HG03460 (cell line): ENCODE data around the gene LRRC38.

Experiments
- ATAC-seq: cut with Tn5 transposase; IDR thresholded peaks from one replicate; pipeline ENCODE4 v1.9.1; 2021; ENCODE audit not compliant: unreplicated experiment

LRRC38 gene

DNA sequence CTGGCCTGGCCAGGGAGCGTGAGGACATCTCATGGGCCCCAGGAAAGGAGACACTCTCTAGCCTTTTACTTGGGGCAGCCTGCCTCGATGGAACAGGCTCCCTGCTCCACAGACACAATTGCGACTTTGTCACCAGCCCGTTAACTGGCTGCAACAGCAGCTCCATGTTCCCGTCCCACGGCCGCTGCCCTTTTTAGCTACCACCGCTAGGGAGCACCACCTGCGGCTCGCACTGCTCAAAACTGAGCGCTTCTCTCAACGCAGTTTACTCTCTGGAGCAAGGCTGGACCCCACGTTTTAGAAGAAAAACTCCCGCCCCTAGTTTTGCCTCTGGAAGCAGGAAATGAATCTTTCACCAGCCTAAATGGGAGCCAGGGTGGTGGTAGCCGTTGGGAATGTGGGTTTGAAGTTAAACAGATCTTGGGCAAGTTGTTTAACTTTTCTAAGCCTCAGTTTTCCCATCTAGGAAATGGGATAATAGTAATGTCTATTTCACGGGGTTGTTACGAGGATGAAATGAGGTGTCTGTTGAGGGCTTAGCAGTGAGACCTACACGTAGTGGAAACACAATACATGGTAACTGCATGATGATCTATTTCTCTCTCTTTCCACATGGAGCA lies 3.5 kb upstream of the LRRC38 start:
- ATAC-seq = no peak

GRCh38 chr1:13516606-13517005 lies 2.8 kb upstream of the LRRC38 start:
- no peak for ATAC-seq

DNA sequence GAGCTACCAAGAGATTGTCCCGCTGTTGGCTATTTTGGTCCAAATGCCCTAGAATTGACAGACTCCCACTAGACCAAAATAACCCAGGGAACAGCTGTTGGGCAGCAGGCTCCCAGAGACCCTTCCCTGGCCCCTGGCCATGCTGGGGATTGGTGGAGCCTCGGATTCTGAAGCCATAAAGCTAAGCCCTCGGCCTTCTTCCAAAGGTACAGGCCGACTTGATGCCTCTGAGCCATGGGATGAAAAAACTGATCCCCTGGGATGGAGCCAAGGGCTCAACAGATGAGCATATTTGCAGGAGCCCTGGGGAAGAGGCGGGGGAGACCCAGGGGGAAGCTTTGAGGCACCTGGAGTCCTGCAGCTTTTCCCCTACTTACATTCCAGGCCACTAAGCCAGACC lies 1.0 kb upstream of the LRRC38 start:
- no peak for ATAC-seq

GRCh38 chr1:13513063-13513894 lies 524 bp downstream of the LRRC38 start:
- ATAC-seq = no peak

GRCh38 chr1:13512472-13512871 lies 1.3 kb downstream of the LRRC38 start:
- ATAC-seq = no peak

DNA sequence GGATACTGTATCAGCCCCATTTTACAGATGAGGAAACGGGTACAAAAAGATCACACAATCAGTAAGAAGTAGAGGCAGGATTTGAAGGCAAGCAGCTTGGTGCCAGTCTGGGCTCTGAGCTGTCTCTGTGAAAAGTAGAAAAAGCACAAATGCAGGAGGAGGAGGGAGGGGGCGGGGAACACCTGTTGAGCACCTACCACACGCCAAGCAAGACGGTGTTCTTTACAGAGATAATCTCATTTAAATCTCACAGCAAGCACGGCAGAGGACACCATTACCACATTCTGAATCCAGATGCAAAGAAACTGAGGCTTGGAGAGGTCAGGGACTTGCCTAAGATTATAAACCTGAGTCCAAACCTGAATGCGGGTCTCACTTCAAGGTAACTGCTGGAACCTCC lies 3.3 kb downstream of the LRRC38 start:
- ATAC-seq = no peak

DNA sequence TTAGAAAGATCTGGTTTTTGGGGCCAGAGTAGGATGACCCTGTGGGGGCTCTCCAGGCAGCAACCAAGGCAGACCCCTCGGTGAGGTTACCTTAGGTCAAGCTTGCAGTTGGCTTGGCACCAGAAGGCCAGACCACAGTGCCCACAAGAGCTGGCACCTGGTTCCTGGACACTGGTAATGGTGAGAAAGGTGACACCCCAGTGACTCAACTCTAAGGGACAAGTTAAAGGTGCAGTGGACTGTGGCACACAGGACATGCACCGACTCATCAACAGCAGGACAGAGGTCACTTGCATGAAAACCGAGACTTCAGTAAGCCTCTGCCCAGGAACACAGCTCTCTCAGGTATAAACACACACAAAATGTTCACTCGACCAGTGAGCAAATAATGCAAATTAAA lies 6.7 kb downstream of the LRRC38 start:
- ATAC-seq = no peak

- no peak for ATAC-seq
These were observed 8.8 kb downstream of the LRRC38 start for GRCh38 chr1:13505020-13505419.

GRCh38 chr1:13500806-13501205 lies 13.0 kb downstream of the LRRC38 start:
- ATAC-seq = no peak

GRCh38 chr1:13499422-13499821 lies 14.4 kb downstream of the LRRC38 start:
- ATAC-seq = no peak

DNA sequence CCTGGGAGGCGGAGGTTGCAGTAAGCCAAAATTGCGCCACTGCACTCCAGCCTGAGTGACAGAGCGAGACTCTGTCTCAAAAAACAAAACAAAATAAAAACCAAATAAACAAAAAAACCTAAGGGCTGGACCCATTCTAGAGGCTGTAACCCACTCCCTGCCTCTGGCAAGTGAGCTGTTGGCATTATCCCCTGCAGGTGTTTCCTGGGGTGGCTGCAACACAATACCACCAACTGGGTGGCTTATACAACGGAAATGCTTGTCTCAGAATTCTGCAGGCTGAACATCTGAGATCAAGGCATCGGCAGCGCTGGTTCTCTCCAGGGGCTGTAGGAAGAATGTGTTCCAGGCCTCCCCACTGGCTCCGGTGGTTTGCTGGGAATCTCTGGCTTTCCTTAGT lies 15.2 kb downstream of the LRRC38 start:
- no peak for ATAC-seq

GRCh38 chr1:13495186-13495585 lies 18.6 kb downstream of the LRRC38 start:
- no peak for ATAC-seq

DNA sequence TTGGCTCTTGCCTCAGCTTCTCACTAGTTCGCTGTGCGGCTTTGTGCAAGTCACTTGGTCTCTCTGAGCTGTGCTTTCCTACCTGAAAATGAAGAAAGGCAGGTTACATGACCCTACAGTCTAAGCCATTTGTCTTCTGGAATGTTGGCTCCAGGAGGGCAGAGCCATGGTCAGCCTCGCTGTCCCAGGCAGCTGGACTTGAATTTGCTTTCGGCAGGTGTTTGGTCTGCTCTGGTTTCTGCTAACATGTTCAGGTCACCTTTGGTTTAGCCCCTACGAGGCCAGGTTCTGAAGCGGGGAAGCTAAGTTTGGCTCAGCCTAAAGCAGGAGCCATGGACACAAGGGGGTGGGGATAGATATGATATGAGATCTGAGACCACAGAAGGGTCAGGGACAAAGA lies 19.1 kb downstream of the LRRC38 start:
- no peak for ATAC-seq

DNA sequence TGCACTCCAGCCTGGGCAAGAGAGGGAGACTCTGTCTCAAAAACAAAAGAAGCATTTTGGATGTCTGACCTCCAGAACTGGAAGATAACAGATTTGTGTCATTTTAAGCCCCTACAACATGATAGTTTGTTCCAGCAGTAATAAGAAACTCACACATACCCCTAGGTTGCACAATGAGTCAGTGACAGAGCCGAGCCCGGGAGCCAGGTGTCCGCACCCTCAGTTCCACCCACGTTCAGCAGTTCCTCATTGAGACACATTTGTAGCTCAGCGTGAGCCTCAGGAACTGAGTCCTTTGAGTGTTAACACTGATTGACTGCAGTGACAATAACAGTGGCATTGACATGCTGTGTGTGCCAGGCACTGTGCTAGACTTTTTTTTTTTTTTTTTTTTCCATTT lies 19.8 kb downstream of the LRRC38 start:
- no peak for ATAC-seq

GRCh38 chr1:13492711-13493110 lies 21.1 kb downstream of the LRRC38 start:
- no peak for ATAC-seq

DNA sequence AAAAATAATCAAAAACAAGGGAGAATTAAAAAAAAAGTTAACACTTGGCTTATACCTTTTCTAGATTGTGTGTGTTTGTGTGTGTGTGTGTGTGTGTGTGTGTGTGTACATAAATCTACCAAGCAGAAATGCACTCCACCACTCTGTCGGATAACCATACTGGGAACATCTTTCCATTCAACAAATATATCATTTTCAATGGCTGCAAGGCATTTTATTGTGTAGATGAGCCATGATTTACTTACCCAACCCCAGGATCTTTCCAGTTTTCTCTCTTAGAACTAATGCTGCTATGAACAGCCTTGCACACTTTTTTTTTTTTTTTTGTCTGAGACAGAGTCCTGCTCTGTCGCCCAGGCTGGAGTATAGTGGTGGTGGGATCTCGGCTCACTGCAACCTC lies 25.8 kb downstream of the LRRC38 start:
- no peak for ATAC-seq

GRCh38 chr1:13487143-13487868 lies 26.5 kb downstream of the LRRC38 start:
- no peak for ATAC-seq

DNA sequence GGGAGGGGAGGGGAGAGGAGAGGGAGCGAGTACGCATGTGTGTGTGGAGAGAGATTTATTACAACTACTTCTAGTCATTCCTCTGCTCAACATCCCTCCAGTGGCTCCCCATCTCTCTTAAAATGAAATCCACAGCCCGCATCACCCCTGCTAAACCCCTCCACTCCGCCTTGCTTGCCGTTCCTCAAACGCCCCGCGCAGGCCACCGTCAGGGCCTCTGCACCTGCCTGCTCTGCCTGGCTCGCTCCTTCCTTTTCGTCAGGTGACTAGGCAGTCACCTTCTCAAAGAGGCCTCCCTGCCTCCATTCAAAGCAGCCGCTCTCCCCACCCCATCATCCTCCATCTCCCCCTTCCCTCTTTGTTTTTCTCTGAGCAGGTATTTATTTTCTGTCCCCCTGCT lies 29.9 kb downstream of the LRRC38 start:
- ATAC-seq = no peak

- no peak for ATAC-seq
These were observed 31.2 kb downstream of the LRRC38 start for GRCh38 chr1:13482600-13482999.

DNA sequence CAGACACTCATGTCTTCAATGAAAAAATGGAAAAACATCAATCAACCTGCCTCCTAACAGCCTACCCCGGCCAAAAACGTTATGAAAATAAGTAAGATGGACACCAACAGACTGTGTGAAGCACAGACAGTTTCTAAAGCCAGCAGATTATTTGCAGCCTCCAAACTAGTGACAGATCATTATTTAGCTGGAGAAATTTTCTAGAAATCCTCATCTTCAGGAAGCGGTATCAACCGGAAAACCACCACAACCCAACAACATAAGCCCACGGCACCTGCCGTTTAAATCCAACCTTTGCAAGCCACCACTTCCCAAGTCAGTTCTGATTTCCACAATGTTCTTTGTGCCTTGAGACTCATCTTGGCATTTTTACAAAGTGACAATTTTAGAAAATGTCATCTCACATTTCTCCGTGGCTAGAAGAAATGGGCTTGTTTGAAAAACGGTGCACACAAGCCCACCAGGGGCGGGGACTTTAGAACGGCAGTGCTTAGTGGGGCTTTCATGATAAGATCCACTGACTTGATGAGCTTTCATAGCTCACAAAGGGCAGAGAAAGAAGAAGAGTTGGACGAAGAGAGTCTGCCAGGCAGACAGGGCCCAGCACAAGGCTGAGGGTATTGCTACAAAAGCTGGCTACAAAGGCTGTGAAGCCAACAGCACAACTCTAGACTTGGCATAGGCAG lies 34.5 kb downstream of the LRRC38 start:
- ATAC-seq = no peak

- ATAC-seq = no peak
These were observed 35.1 kb downstream of the LRRC38 start for GRCh38 chr1:13478692-13479091.
